ENCODE results near the gene FANCG.
A peak's percentile ranks its signal among the peaks of the same experiment; 100 is the strongest.

FANCG gene

DNA sequence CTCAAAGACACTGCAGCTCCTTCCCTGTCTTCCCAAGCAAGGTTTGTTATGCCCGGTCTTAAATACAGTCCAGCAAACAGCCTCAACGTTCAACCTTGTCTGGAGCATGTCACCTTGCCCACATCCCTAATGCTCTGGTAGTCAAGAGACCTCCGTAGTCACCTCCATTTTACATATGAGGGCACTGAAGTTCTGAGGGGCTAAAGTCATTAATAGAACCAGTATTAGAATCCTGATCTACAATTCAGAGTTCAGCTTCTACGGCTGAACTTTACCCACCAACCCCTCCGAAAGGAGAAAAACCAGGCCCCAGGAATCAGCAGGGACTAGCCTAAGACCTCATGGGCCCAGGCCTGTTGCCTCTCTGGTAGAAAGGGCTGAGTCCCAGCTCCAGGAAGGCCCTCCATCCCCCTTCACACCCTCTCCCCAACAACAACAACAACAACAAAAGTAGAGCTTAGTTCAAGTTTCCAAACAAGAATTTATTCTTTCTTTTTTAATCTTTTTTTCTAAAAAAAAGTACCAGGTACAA, 24.0 kb upstream of the FANCG start:
- DNase-seq (ENCODE audit: low spot score) = no peak

DNA sequence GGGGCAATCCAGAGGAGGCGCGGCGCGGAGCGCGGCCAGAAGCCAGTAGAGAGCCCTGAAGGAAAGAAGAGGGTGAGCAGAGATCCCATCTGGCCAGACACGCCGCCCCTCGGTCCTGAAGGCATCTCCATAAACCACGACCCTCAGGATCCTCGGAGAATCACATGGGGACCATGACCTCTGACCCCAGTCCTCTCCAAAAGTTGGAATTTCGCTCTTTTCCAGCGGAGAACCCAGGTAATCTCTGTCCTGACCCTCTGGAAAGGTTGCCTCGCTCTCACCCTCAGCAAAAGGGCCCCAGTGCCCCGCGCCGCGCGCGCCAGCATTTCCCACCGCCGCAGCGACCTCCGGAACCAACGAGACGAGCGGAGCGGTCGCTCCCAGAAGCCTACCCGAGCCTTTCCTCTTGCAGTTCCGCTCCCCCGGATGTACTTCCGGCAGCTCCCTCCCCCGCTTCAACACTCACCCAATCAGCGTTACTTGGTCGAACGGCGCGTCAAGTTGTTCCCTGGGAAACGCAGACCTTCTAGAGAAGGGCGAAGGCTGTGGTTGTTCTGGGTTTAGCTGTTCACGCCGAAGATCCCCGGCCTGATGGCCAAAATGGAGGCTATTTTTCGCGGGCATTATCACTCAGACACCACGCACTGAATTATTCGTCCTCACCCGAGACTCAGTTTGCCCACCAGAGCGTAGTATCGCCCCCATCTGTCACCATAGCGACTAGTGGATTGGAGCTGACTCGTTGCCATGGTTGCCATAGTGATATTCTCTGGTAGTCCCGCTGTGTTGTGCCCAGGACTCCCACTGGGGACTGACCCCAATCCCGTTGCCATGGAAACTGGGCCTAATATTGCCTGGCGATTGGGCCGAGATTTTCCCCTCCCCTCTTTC, 23.3 kb upstream of the FANCG start, which contains the start of gene STOML2:
STOML2 (minus strand) TSS at position 363 of the 891 bp plus-strand sequence; CDS start at position 326, 37 bp downstream.
- DNase-seq (ENCODE audit: low spot score) = peak; percentile 95

DNA sequence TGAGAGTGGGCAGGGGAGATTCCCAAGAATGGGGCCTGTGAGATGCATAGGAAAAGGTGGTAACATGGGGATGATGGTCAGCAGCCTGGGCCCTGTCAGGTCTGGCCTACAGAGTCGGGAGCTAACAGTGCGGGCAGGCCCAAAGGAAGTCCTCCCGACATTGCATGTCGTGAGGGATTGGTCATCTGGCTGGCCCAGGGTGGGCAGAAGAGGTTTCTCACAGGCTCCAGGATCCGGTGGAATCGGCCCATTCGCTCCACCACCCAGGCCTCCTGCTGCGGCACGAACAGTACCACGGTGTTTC, 22.7 kb upstream of the FANCG start:
- DNase-seq (ENCODE audit: low spot score) = peak; percentile 27

DNA sequence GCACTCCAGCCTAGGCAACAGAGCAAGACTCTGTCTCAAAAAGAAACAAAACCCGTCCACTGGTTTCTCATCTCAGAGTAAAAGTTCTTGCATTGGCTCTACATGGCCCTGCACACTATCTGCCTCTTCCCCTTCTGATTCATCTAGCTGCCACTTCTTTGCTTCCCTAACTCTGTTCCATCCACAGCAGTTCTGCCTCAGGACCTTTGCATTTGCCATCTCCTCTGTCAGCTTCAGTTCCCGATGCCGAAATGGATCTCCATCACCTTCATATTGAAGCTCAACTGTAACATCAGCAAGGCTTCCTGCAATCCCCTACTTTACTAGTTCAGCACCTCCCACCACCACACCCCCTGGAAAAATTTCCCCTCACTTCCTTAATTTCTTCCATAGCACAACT, 17.8 kb upstream of the FANCG start:
- no peak for DNase-seq (ENCODE audit: low spot score)

DNA sequence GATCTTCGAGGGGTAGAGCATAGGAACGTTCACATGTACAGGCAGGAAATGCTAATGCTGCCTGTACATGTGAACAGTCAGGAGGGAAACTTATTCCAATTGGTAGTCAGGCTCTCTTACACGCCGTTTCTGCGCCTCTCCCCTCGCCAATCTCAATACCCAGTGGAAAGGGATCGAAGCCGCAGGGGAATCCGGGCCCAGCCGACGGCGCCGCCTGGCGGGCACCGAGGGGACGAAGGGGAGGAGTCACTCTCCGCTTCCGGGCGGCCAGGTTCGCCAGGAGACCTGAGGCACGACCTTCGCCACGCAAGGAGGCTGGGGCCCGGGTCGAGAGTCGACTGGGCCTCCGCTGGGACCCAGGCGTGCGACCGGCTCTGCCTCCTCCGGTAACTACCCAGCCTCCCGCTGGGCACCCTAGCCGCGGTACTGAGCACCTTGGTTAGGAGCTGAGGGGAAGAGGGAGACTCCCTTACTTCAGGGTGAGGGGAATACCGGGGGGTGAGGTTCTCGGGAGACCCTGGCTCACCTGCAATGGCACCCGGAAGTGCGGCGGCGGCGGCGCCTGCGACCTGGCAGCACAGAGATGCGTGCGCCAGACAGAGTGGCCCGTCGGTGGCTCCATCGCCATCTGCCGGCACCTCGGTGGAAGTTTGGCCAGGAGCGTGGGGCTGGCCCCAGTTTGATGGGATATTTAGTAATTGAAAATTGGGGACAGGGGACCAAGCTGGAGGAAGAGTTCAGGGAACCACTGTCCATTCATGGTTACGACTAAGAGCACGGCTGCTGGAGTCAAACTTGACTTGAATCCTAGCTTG, 16.5 kb upstream of the FANCG start, which contains the start of gene PIGO:
PIGO (minus strand) TSS at position 557 of the 815 bp plus-strand sequence. CDS start 1,026 bp downstream, outside the sequence.
- DNase-seq (ENCODE audit: low spot score) = peak; percentile 90

DNA sequence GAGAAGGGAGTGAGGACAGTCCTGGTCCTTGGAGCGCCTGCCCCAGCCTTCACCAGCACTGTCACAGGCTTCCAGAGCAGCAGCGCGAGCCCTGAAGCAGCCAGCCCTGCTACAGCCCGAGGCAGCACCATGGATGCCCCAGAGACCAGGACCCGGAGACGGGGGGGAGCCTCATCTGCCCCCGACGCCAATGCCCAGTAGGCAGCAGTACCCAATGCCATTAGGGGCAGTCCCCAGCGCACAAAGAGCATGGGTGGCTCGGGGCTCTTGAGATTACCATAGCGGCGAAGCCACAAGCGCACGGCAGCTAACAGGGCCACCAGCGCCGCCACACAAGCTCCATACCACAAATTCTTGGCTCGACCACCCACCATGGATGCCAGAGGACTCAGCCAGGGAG, 11.8 kb upstream of the FANCG start:
- DNase-seq (ENCODE audit: low spot score) = no peak

DNA sequence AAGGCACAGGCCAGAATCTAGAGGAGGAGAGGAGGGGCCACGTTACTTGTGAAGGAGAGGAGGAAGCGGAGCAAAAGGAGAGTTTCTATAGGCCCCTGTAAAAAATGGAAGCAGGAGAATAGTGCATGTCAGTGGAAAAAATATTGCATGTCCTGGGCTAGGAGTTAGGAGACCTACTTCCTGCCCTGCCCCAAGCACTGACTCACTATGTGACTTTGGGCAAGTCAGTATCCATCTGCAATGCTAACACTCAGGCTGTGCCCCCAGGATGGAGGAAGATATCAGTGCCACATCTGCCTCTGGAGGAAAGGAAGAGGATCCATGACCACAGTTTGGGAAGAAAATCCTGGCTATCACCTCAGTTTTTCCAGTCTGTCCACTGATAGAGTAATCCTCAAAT, 9.7 kb upstream of the FANCG start:
- DNase-seq (ENCODE audit: low spot score) = no peak

DNA sequence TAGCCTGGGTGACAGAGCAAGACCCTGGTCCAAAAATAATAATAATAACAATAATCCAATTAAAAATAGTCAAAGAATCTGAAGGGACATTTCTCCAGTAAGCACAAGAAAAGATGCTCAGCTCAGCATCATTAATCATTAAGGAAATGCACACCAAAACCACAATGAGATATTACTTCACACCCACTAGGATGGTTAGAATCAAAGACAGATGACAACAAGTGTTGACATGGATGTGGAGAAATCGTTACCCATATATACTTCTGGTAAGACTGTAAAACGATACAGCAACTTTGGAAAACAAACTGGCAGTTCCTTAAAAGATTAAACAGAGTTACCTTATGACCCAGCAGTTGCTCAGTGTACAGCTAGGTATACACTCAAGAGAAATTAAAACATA, 5.3 kb upstream of the FANCG start:
- no peak for DNase-seq (ENCODE audit: low spot score)

DNA sequence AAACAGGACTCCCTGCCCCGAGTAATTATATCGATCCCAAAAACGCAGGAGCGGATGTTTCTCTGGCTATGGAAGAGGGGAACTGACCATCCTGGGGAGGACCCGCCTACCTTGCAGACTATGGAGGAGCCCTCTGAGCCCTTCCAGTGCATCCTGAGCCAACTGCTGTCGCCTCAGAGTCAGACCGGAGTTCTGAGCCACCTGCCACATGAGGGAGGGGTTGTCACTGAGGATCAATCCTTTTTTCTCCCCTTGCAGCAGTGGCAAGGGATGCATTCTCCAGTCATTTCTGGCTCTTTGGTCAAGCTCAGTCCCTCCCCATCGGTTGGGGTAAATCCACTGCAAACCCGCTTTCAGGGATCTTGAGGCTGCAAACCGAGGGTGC, 709 bp downstream of the FANCG start:
- DNase-seq (ENCODE audit: low spot score) = no peak

DNA sequence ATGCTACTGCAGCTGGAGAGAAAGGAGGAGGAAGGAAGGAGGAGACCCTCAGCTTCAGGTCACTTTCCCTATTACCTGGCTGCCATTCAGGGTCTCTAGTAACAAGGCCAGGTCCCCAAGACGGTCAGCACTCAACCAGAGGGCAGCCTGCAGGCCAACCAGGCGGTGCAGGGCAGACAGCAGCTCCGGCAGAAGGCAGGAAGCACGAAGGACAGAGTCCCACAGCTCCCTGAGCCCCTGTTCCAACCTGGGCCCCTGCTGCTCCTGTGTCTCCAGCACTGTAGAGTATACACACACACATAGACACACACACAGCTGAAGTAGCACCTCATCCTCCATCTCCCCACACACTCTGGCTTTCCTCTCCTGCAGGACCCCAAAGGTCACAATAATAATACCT, 1.7 kb downstream of the FANCG start:
- DNase-seq (ENCODE audit: low spot score) = no peak

DNA sequence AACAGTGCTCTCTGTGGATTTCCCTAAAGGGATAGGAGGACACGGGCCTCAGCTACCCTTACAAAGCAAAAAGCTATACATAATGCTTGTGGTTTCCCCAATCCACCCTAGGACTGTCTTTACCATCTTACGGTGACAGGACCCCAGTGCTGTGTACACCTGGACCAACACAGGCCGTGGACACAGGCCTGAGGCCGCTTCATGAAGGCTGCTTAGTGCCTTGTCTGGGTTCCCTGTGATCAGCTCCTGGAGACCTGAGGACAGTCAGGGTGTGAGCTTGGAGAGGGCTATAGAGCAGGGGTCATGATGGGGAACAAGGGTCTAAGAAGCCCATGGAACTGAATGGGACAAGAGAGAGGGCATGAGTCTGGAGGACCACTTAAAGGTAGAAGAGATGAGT, 2.9 kb downstream of the FANCG start:
- DNase-seq (ENCODE audit: low spot score) = no peak

DNA sequence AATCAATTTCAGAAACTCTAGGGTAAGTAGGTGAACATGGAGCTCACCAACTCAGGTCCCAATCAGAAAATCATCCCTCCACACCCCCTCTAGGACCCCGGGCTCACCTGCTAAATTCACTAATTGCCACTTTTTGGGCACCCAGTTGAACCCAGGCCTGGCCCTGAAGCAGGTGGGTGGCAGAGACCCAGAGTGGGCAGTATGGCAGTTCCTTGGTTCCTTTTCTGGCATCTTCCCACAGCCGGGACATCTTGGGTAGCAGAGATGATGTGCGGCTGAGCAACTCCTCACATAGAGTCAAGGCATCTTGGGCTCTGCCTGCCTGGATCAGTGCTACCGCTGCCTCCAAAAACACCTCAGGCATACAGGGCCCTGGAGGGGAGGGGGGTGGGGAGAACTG, 4.4 kb downstream of the FANCG start:
- DNase-seq (ENCODE audit: low spot score) = no peak

DNA sequence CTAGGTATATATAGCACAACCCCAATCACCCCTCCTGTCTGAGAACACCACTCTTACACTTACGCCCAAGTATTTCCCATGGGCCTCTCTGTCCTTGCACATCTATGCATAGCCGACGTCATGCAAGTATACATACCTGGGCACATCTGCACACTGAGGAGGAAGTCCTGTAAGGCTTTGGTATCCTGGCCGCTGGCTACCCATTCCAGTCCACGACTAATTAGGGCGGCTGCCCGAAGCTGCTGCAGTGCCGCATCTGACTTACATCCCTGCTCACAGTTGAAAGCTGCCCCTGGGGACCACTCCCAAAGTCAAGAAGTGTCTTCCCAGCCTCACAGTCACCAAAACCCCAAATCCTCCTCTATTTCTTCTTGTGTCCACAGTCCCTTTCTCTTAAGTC, 5.0 kb downstream of the FANCG start:
- no peak for DNase-seq (ENCODE audit: low spot score)

DNA sequence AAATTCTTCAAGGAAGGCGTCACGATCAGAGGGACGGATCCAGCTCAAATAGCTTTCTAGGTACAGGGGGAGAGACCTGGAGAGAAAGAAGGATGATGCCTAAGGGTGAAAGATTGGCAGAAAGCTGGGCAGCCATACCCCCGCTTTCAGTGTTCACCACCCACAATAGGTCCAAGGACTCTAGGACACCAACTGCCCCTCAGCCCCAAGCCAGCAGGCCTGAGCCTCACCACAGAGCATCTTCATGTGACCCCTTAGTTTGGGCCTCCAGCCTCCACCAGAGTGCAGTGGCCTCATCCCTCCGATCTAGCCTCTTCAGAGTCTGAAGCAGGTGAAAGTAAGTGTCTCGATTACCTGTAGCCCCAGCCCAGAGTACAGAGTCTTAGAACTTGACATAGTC, 5.6 kb downstream of the FANCG start:
- DNase-seq (ENCODE audit: low spot score) = no peak

DNA sequence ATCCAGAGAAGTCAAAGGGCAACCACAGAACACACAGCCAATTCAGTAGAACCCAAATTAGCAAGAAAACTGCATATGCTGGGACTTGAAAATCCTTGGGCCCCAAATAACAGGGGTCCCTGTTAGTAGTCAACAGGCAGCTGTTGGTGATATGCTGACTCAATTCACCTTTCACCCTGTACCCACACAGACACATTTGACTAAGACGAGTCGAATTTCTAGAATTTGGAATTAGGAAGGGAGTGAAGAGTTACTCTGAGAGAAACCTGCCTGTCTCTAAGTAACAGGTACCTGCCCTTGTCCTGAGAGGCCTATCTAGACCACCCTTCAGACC, 6.5 kb downstream of the FANCG start:
- no peak for DNase-seq (ENCODE audit: low spot score)

DNA sequence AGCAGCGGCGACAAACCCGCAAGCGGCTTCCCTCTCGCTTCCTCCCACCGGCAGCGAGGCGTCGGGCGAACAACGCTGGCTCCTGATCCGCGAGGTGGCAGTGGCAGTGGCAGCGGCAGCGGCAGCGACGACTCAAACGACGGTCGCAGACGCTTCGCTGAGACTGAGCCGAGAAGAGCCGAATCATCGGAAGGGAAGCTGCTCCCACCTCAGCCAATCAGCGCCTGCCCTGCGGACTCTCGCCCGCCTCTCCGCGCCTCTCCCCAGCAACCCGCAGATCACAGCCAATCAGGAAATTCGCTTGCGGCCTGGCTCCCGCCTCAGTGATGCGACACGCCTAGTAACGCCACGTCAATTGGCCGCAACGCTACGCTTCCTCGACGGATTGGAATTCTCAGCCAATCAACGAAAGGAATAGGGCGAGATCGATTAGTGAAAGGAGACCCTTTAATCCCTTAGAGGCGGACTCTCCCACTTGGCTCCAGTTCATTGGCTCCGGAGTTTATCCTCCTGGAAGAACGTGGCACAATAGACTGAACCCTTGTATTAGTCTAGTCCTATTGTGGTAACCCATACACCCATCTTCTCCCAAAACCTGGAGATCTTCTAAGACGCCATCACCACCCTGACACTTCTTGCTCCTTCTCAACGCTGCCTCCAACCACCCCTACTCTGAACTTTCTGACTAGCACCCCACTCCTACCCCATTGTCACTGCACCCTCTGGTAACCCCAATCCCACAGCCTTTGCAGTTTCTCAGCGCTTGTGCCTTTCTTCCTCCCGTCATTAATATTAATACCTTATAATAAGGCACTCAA, 7.1 kb downstream of the FANCG start, which contains the start of gene VCP:
VCP (minus strand) TSS at position 165 of the 818 bp plus-strand sequence. CDS start 272 bp downstream, outside the sequence.
- DNase-seq (ENCODE audit: low spot score) = peak; percentile 99

DNA sequence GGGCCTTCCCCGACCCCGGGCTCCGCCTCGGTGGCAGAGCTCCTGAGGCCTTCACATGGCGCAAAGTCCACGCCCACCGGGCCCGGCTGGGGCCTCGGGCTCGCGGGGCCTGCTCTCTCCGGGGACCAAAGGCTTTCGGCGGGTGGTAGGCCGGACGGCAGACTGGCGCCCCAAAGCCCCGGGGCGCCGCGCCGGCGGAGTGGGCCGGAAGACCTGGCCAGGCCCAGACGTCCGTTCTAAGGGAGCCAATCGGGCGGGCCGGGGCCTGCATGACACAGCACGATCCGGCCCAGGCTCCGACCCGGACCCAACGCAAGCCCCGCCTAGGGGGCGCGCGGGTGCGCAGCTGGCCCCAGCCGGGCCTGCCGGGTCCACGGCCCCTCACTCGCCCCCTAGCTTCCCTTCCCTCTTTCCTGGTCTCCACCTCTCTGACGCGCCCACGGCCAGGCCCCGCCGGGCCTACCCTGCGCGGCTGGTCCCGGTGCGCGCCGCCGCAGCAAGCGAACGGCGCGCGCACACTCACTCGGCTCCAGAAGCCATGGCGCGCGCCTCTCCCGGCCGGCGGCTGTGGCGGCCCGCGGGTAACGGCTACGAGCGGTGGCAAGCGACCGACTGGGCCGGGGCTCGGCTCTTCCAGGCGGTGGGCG, 7.8 kb downstream of the FANCG start:
- peak; percentile 90 for DNase-seq (ENCODE audit: low spot score)

DNA sequence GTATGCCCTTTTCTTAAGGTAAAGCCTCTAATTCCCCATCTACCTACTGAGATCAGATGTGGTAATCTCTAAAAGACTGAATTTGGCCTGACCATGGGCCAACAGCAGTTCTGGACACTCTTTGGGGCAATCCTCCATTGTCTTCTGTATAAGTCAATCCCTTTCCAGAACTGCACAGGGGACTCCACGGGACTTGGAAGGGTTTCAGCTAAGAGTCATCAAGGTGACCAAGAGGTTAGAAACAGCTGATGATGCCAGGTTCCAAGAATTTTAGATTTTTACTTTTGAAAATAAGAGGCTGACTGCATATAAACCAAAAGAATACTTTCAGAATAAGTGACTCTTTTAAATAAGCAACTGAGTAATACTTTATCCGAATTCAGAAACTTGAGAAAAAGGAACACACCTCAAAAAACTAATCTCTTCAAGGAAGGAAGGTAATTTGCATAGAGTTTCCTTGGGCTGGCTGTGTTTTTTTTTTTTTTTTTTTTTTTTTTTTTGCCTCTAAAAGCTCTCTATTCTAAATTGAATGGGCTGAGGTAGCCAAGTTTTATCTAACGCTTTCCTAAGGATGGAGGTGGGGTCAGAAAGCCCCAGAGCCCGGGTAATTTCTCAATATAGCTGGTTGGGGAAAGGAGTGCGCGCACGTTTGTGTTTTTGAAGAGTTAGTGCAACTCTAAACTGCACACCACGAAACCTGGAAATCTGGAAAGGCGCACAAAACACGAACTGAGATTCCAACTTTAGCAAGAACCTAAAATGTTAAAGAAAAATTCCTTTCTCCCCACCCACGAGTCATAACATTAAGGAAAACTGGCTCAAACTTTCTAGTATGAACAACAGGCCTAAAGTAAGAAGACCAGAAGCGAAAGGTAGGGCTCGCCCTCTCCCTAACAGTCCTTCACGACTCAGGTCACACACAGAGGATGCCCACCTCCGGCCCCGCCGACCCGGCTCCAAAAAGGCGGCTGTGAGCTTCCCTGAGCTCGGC, 8.6 kb downstream of the FANCG start:
- DNase-seq (ENCODE audit: low spot score) = peak; percentile 46

DNA sequence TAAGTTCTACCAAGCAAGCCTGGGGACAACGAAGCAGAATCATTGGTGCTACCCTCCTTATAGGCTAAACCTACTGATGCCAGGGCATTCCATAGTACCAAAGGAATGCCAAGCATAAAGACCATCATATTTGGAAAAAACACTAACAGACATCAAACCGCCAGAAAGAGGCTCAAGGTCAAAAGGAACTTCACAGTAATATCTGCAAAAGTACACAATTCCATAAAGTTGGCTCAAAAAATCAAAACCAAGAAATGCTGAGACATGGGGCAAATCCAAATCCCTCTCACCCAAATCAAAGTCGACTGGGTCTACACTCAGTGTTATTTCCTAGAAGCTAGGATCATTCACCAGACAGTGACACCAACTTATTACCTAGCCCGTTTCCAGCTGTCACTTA, 10.7 kb downstream of the FANCG start:
- no peak for DNase-seq (ENCODE audit: low spot score)

DNA sequence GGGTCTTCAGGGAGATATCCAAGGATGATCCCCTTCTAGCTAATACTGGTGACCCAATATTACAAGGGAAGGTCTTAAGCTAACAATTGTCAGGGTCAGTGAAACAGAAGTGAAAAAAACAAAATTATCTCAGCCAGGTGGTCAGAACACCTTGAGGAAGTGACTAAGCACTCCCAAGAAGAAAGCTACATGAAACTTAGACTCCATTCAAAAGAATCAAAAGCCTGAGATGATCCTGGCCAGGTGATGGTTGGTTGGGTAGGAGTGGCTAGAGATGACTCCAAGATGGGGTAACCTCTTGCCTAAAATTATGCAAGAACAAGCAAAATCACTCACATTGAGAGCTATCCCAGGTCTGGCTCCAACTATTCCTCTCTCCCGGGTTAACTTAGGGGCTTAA, 12.7 kb downstream of the FANCG start:
- no peak for DNase-seq (ENCODE audit: low spot score)
